NT2/D1 (cell line): ENCODE data around the gene CD86.

Experiments
- SUZ12 ChIP-seq: IDR thresholded peaks from 2 replicates; pipeline ENCODE4 v1.6.1; 2011; ENCODE audit not compliant: insufficient read length, insufficient read depth; ENCODE audit errors: extremely low read depth
- YY1 ChIP-seq: IDR thresholded peaks from 2 replicates; pipeline ENCODE4 v1.6.1; 2011; ENCODE audit not compliant: insufficient read length, insufficient read depth

DNA sequence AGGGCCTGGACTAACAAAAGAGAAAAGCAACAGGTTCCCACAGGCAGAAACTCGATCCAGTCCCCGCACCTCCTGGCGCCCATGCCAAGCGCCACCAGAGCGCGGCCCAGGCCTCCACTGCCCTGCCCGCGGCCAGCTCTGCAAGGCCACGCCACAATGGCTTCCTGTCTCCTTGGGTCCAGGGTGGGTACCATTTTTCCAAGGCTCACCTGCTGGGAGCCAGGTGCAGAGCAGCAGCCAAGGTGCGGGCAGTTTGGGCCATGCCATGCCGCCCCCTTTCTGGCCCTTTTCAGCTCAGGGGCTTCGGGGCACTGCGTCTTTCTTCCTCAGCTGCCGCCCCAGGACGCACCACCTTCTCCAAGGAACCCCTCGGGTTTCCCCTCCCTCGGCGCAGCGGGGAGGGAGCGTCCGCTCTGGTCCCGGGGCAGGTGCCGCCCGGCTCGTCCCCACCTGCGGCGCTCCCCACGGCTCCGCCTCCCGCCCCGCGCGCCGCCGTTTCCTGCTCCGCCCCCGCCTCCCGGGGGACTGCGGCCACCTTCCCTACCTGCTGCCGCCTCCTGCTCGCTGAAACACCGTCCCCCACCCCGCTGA lies 33.3 kb upstream of the CD86 start, which contains the start of gene ILDR1:
- TF ChIP-seq SUZ12: no peak
- no peak for TF ChIP-seq YY1
